22Rv1 (cell line): Measurements from ENCODE around the gene FIBCD1.

Experiments
- ZFX ChIP-seq: fragments of 450-650 bp; IDR thresholded peaks from 2 replicates; pipeline ENCODE4 v1.6.1; 2017; ENCODE audit warnings: antibody characterized with exemption, borderline replicate concordance
- TF ChIP-seq, protein P1 (sequence below): fragments of 450-650 bp; IDR thresholded peaks from 2 replicates; pipeline ENCODE4 v1.5.1; 2017; ENCODE audit warnings: mild to moderate bottlenecking

DNA sequence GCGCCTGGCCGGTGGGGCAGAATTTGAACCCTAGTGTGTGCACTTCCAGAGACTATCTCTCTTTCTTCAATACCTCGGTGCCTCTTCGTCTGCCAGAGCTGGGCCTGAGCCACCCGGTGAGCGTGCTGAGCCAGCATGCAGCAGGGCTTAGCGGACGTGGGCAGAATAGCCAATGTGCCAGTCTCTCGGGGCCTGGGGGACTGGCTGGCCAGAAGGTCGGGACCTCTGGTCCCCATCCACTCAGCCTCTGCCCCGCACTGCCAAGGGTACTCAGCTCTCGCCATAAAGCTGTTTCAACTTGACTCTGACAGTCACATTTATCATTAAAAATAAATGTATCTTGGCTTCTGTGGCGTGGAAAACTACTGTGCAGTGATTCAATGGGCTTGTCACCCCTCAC lies 4.2 kb upstream of the FIBCD1 start:
- TF ChIP-seq, protein P1, sequence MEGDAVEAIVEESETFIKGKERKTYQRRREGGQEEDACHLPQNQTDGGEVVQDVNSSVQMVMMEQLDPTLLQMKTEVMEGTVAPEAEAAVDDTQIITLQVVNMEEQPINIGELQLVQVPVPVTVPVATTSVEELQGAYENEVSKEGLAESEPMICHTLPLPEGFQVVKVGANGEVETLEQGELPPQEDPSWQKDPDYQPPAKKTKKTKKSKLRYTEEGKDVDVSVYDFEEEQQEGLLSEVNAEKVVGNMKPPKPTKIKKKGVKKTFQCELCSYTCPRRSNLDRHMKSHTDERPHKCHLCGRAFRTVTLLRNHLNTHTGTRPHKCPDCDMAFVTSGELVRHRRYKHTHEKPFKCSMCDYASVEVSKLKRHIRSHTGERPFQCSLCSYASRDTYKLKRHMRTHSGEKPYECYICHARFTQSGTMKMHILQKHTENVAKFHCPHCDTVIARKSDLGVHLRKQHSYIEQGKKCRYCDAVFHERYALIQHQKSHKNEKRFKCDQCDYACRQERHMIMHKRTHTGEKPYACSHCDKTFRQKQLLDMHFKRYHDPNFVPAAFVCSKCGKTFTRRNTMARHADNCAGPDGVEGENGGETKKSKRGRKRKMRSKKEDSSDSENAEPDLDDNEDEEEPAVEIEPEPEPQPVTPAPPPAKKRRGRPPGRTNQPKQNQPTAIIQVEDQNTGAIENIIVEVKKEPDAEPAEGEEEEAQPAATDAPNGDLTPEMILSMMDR = no peak
- TF ChIP-seq ZFX = no peak
